ENCODE measurements around the gene LSM11. TPM values are rescaled to one million over a fixed set of nuclear protein-coding genes. Genes with fewer than 3 reads are reported as not detected.
A peak's percentile ranks its signal among the peaks of the same experiment; 100 is the strongest.

LSM11 gene
- total and polyA plus RNA-seq, 2 donors = 1.8 to 2.7 TPM

DNA sequence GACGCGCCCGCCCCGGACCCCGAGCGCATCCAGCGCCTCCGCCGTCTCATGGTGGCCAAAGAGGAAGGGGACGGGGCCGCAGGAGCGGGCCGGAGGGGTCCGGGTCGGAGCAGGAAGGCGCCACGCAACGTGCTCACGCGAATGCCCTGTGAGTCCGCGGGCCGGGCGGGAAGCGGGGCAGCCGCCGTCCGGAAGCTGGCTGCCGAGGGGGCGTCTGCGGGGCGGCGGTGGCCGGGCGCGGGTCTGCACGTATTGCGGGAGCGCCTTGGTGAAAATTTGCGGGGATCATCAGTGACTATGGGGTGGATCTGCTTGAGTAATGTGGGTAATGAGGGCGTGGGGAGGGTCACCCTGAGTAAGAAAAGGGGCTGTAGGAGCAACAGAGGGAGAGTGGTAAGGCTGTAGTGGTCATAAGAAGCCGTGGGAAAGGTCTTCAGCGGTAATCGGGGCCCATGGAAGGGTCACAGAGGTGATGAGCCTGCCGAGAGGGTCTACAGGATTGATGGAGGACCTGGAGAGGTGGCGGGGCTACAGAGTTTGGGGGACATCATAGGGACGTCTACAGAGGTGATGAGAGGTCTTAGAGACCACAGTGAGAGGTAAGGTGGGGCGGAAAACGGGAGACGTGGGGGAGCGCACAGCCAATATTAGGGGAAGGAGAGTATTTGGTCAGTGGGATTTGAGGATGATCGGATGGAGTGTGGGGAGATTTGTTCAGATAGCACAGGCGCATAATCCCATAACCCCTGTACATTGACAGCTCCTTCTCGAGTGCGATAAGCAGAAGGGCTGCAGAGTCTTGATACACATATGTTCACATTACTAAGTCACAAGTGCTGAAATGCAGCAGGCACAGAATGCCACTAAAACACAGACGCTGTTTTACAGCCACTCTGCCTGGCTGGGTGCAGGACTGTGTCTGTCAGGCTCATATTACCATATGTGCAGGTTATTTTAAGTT, 819 bp downstream of the LSM11 start:
- Histone ChIP-seq H3K27ac (ENCODE audit: low read depth in 1 of 2, low read length in 1 of 2) (no peak overlapping the region), H3K36me3 (ENCODE audit: control insufficient read depth in 2 of 2, insufficient read depth in 2 of 2, low read length in 1 of 2) (peaks cover 0 to 2% of the 10 kb centered on the region in 2 donors), H3K4me1 (ENCODE audit: control insufficient read depth in 2 of 2, insufficient read depth in 2 of 2, low read length in 2 of 2) (peaks cover 0 to 13% of the 10 kb centered on the region in 2 donors), H3K9me3 (ENCODE audit: control insufficient read depth in 2 of 2, insufficient read depth in 1 of 2, low read length in 1 of 2) (no peaks in the 10 kb centered on the region), H3K27me3 (ENCODE audit: control insufficient read depth in 2 of 2, insufficient read depth in 1 of 2, low read length in 1 of 2) (no peaks in the 10 kb centered on the region), H3K4me3 (ENCODE audit: low read length in 2 of 2) (peak overlapping the region; percentile 52 to 77)
- DNase-seq (ENCODE audit: low read depth in 6 of 9, low spot score in 9 of 9) = peak in 4 of 9 donors; percentile 15 to 35 (median 18)
- 10% methylated on average over 56 of the region's 56 CpGs for WGBS

- Histone ChIP-seq H3K4me1 (ENCODE audit: control insufficient read depth in 2 of 2, insufficient read depth in 2 of 2, low read length in 2 of 2) (peaks cover 0 to 13% of the 10 kb centered on the region in 2 donors), H3K27me3 (ENCODE audit: control insufficient read depth in 2 of 2, insufficient read depth in 1 of 2, low read length in 1 of 2) (no peaks in the 10 kb centered on the region), H3K27ac (ENCODE audit: low read depth in 1 of 2, low read length in 1 of 2) (no peak overlapping the region), H3K4me3 (ENCODE audit: low read length in 2 of 2) (no peak overlapping the region), H3K9me3 (ENCODE audit: control insufficient read depth in 2 of 2, insufficient read depth in 1 of 2, low read length in 1 of 2) (no peaks in the 10 kb centered on the region), H3K36me3 (ENCODE audit: control insufficient read depth in 2 of 2, insufficient read depth in 2 of 2, low read length in 1 of 2) (no peaks in the 10 kb centered on the region)
- DNase-seq (ENCODE audit: low read depth in 6 of 9, low spot score in 9 of 9) = no peak
- 98% methylated on average over 4 of the region's 4 CpGs for WGBS
Measured at GRCh38 chr5:157745041-157745456, 1.5 kb downstream of the LSM11 start.

DNA sequence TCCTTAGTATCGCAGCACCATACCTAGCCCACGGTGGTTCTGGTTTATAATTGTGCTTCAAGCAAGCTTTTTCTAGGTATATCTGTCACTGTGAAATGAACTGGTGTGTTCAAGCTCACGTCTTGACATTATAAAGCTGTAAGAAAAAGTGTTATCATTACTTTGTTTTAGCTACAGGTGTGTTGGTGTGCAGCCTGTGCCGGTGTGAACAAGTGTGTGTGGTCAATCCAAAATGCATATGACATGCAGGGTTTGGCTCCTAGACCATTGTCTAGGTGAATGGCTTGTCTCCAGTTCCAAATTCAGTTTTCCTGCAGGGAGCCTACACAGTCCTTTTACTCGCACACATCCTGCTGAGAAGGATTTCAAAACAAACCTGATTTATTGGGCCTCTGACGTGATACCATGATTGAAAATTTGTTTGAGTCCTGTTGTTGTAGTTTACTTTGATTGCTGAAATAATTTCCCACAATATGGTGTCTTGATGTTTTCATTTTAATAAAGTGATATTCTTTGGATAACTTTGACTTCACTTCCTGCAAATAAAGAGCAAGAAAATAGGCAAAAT, 3.7 kb downstream of the LSM11 start:
- no peaks in the 10 kb centered on the region for H3K9me3 ChIP-seq (ENCODE audit: control insufficient read depth in 2 of 2, insufficient read depth in 1 of 2, low read length in 1 of 2)
- no peak for DNase-seq (ENCODE audit: low read depth in 6 of 9, low spot score in 9 of 9)
- WGBS = 97% methylated on average over 6 of the region's 6 CpGs
- H3K4me1 ChIP-seq (ENCODE audit: control insufficient read depth in 2 of 2, insufficient read depth in 2 of 2, low read length in 2 of 2) = peaks cover 0 to 13% of the 10 kb centered on the region in 2 donors
- no peaks in the 10 kb centered on the region for H3K27me3 ChIP-seq (ENCODE audit: control insufficient read depth in 2 of 2, insufficient read depth in 1 of 2, low read length in 1 of 2)
- no peak overlapping the region for H3K27ac ChIP-seq (ENCODE audit: low read depth in 1 of 2, low read length in 1 of 2)
- H3K4me3 ChIP-seq (ENCODE audit: low read length in 2 of 2) = no peak overlapping the region
- H3K36me3 ChIP-seq (ENCODE audit: control insufficient read depth in 2 of 2, insufficient read depth in 2 of 2, low read length in 1 of 2) = no peaks in the 10 kb centered on the region

GRCh38 chr5:157747766-157748700, 4.5 kb downstream of the LSM11 start:
- no peaks in the 10 kb centered on the region for H3K9me3 ChIP-seq (ENCODE audit: control insufficient read depth in 2 of 2, insufficient read depth in 1 of 2, low read length in 1 of 2)
- 99% methylated on average over 8 of the region's 8 CpGs for WGBS
- H3K36me3 ChIP-seq (ENCODE audit: control insufficient read depth in 2 of 2, insufficient read depth in 2 of 2, low read length in 1 of 2) = no peaks in the 10 kb centered on the region
- H3K27me3 ChIP-seq (ENCODE audit: control insufficient read depth in 2 of 2, insufficient read depth in 1 of 2, low read length in 1 of 2) = no peaks in the 10 kb centered on the region
- no peak overlapping the region for H3K4me3 ChIP-seq (ENCODE audit: low read length in 2 of 2)
- H3K27ac ChIP-seq (ENCODE audit: low read depth in 1 of 2, low read length in 1 of 2) = no peak overlapping the region
- peaks cover 0 to 13% of the 10 kb centered on the region in 2 donors for H3K4me1 ChIP-seq (ENCODE audit: control insufficient read depth in 2 of 2, insufficient read depth in 2 of 2, low read length in 2 of 2)
- no peak for DNase-seq (ENCODE audit: low read depth in 6 of 9, low spot score in 9 of 9)

- no peak overlapping the region for H3K4me3 ChIP-seq (ENCODE audit: low read length in 2 of 2)
- no peak for DNase-seq (ENCODE audit: low read depth in 6 of 9, low spot score in 9 of 9)
- peaks cover 1 to 2% of the 10 kb centered on the region in 2 donors for H3K36me3 ChIP-seq (ENCODE audit: control insufficient read depth in 2 of 2, insufficient read depth in 2 of 2, low read length in 1 of 2)
- whole genome bisulfite sequencing = 98% methylated on average over 4 of the region's 4 CpGs
- no peaks in the 10 kb centered on the region for H3K9me3 ChIP-seq (ENCODE audit: control insufficient read depth in 2 of 2, insufficient read depth in 1 of 2, low read length in 1 of 2)
- peaks cover 0 to 10% of the 10 kb centered on the region in 2 donors for H3K4me1 ChIP-seq (ENCODE audit: control insufficient read depth in 2 of 2, insufficient read depth in 2 of 2, low read length in 2 of 2)
- no peak overlapping the region for H3K27ac ChIP-seq (ENCODE audit: low read depth in 1 of 2, low read length in 1 of 2)
- no peaks in the 10 kb centered on the region for H3K27me3 ChIP-seq (ENCODE audit: control insufficient read depth in 2 of 2, insufficient read depth in 1 of 2, low read length in 1 of 2)
Measured at GRCh38 chr5:157748760-157749461, 5.4 kb downstream of the LSM11 start.

DNA sequence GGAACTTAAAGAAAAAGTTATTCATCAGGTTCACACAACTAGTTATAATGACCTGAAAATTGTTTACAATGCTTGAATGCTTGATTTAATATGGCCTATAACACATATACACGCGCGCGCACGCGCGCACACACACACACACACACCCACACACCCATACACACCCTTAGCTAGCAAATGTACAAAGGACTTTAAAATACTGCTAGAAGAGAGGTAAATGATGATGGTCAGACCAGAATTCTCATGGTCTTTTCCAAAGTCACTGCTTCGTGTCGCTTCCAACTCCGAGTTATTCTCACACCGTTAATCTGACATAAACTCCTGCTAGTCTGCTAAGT, 5.9 kb downstream of the LSM11 start:
- 92% methylated on average over 11 of the region's 11 CpGs for WGBS
- no peak for DNase-seq (ENCODE audit: low read depth in 6 of 9, low spot score in 9 of 9)
- Histone ChIP-seq H3K9me3 (ENCODE audit: control insufficient read depth in 2 of 2, insufficient read depth in 1 of 2, low read length in 1 of 2) (no peaks in the 10 kb centered on the region), H3K27ac (ENCODE audit: low read depth in 1 of 2, low read length in 1 of 2) (no peak overlapping the region), H3K4me3 (ENCODE audit: low read length in 2 of 2) (no peak overlapping the region), H3K36me3 (ENCODE audit: control insufficient read depth in 2 of 2, insufficient read depth in 2 of 2, low read length in 1 of 2) (peaks cover 3 to 5% of the 10 kb centered on the region in 2 donors), H3K27me3 (ENCODE audit: control insufficient read depth in 2 of 2, insufficient read depth in 1 of 2, low read length in 1 of 2) (no peaks in the 10 kb centered on the region), H3K4me1 (ENCODE audit: control insufficient read depth in 2 of 2, insufficient read depth in 2 of 2, low read length in 2 of 2) (peaks cover 0 to 6% of the 10 kb centered on the region in 2 donors)

DNA sequence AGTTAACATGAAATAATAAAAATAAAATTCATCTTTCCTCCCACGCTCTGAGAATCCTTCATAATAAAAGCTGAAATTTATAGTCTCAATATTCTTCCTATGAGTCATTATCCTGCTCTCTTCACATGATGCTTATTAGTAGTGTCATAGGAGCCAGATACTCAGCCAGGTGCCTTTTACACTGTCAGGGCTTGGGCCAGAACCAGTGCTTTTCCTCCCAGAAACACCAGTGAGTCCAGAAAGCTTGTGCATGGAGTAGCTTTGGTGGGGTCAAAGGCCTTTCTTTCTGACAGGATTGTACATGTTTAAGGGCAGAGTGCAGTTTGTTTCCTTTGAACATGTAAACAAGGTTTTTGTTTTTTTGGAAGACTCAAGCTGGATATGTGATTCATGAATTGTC, 6.8 kb downstream of the LSM11 start:
- no peak overlapping the region for H3K4me3 ChIP-seq (ENCODE audit: low read length in 2 of 2)
- H3K36me3 ChIP-seq (ENCODE audit: control insufficient read depth in 2 of 2, insufficient read depth in 2 of 2, low read length in 1 of 2) = peaks cover 9 to 11% of the 10 kb centered on the region in 2 donors
- no peaks in the 10 kb centered on the region for H3K4me1 ChIP-seq (ENCODE audit: control insufficient read depth in 2 of 2, insufficient read depth in 2 of 2, low read length in 2 of 2)
- WGBS = 96% methylated on average over 1 of the region's 1 CpG
- no peaks in the 10 kb centered on the region for H3K9me3 ChIP-seq (ENCODE audit: control insufficient read depth in 2 of 2, insufficient read depth in 1 of 2, low read length in 1 of 2)
- no peaks in the 10 kb centered on the region for H3K27me3 ChIP-seq (ENCODE audit: control insufficient read depth in 2 of 2, insufficient read depth in 1 of 2, low read length in 1 of 2)
- H3K27ac ChIP-seq (ENCODE audit: low read depth in 1 of 2, low read length in 1 of 2) = no peak overlapping the region
- no peak for DNase-seq (ENCODE audit: low read depth in 6 of 9, low spot score in 9 of 9)

DNA sequence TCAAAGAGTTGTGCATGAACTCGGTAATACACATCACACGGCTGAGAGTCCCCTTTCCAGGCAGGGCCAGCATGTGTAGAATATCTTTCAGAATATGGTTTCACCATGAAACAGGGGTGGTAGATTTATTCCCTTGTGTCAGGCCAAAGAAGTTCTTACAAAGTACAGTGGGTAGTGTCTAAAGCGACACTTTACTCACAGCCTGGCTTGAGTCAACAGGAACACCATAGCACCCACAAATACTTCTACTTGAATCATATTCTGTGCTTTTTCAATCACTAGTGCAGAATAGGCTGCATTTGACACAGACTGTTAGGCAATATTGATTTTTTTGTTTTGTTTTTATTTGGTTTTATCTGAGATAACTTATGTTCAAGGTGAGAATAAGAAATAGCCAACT, 12.6 kb downstream of the LSM11 start:
- Histone ChIP-seq H3K4me1 (ENCODE audit: control insufficient read depth in 2 of 2, insufficient read depth in 2 of 2, low read length in 2 of 2) (no peaks in the 10 kb centered on the region), H3K4me3 (ENCODE audit: low read length in 2 of 2) (no peak overlapping the region), H3K9me3 (ENCODE audit: control insufficient read depth in 2 of 2, insufficient read depth in 1 of 2, low read length in 1 of 2) (no peaks in the 10 kb centered on the region), H3K36me3 (ENCODE audit: control insufficient read depth in 2 of 2, insufficient read depth in 2 of 2, low read length in 1 of 2) (peaks cover 12 to 20% of the 10 kb centered on the region in 2 donors), H3K27me3 (ENCODE audit: control insufficient read depth in 2 of 2, insufficient read depth in 1 of 2, low read length in 1 of 2) (no peaks in the 10 kb centered on the region), H3K27ac (ENCODE audit: low read depth in 1 of 2, low read length in 1 of 2) (no peak overlapping the region)
- 98% methylated on average over 3 of the region's 3 CpGs for WGBS
- no peak for DNase-seq (ENCODE audit: low read depth in 6 of 9, low spot score in 9 of 9)

All from thymus (tissue), 11 donors.